Activated CD8-positive, alpha-beta T cell treated with anti-CD3 and anti-CD28 coated beads for 36 hours (primary cell): ENCODE data around the gene NOP53. TPM values are rescaled to one million over a fixed set of nuclear protein-coding genes. Genes with fewer than 3 reads are reported as not detected.

Source experiments
- ATAC-seq: fragments of 200-7000 bp; cut with Tn5 transposase; one replicate; pipeline ENCODE4 v1.10.0; 2021; ENCODE audit warnings: mild to moderate bottlenecking, moderate library complexity
- CTCF ChIA-PET: fragments of 350-600 bp; sonication (Branson Sonifier 250); formaldehyde crosslinking; loops from one replicate; lab custom pipeline; 2021; ENCODE audit warnings: antibody characterized with exemption; lab: Charles Lee
- POLR2A ChIA-PET: fragments of 350-600 bp; sonication (Branson Sonifier 250); formaldehyde crosslinking; loops from one replicate; lab custom pipeline; 2021; ENCODE audit warnings: antibody characterized with exemption; lab: Charles Lee
- DNase-seq: peaks from one replicate; pipeline ENCODE4 v3.0.0-alpha.2; 2020
- H3K27ac Mint-ChIP-seq: one replicate; pipeline ENCODE4 v1.8.0; 2021; ENCODE audit warnings: mild to moderate bottlenecking, mixed read lengths
- H3K27me3 Mint-ChIP-seq: one replicate; pipeline ENCODE4 v1.8.0; 2021; ENCODE audit warnings: mixed read lengths
- H3K36me3 Mint-ChIP-seq: one replicate; pipeline ENCODE4 v1.8.0; 2021; ENCODE audit warnings: low read depth, mixed read lengths
- H3K4me1 Mint-ChIP-seq: one replicate; pipeline ENCODE4 v1.8.0; 2021; ENCODE audit warnings: low read depth, mixed read lengths
- H3K4me3 Mint-ChIP-seq: one replicate; pipeline ENCODE4 v1.8.0; 2021; ENCODE audit warnings: mild to moderate bottlenecking, moderate library complexity, mixed read lengths
- H3K9me3 Mint-ChIP-seq: one replicate; pipeline ENCODE4 v1.8.0; 2021; ENCODE audit warnings: mixed read lengths
- intact Hi-C: fragments of 100-400 bp; cut with micrococcal nuclease; formaldehyde crosslinking; loops from one replicate; pipeline ENCODE4 v1.10.0; 2022
- total RNA-seq, 2 experiments: library from RNA; stranded (reverse); gene quantifications; one replicate each; pipeline ENCODE4 v1.2.3, GENCODE V29; 2021
- TF ChIP-seq, protein P1 (sequence below): fragments of 200-600 bp; IDR thresholded peaks from one replicate; pipeline ENCODE4 v1.8.0; 2022; ENCODE audit warnings: antibody characterized with exemption, mild to moderate bottlenecking

Gene NOP53
- total RNA-seq, 2 experiments from 2014 or later, result 300 to 301 TPM

DNA sequence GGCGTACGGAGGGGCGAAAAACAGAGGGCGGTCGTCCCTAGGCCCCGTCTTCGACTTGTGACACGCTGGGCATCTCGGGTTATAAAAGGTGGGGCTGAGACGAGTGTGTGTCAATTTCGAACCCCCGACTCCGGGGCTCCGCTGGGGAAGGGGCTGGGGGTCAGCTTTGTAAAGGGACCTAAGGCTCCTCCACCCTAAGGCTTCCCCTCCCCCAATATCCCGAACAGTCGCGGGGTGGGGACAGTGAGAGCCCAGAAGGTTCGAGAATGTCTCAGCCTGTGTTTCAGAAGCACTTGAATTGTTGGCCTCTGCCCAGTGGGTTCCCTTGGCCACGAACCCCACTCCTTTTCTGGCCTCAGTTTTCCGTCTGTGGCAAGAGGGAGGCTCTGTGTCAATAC lies 33.6 kb downstream of the NOP53 start:
- DNase-seq, result peak; percentile 26
- peaks cover 18% of the 10 kb centered on the region for H3K36me3 Mint-ChIP-seq
- intact Hi-C loops, result no loop called here
- H3K9me3 Mint-ChIP-seq, result no peaks in the 10 kb centered on the region
- TF ChIP-seq, protein P1, sequence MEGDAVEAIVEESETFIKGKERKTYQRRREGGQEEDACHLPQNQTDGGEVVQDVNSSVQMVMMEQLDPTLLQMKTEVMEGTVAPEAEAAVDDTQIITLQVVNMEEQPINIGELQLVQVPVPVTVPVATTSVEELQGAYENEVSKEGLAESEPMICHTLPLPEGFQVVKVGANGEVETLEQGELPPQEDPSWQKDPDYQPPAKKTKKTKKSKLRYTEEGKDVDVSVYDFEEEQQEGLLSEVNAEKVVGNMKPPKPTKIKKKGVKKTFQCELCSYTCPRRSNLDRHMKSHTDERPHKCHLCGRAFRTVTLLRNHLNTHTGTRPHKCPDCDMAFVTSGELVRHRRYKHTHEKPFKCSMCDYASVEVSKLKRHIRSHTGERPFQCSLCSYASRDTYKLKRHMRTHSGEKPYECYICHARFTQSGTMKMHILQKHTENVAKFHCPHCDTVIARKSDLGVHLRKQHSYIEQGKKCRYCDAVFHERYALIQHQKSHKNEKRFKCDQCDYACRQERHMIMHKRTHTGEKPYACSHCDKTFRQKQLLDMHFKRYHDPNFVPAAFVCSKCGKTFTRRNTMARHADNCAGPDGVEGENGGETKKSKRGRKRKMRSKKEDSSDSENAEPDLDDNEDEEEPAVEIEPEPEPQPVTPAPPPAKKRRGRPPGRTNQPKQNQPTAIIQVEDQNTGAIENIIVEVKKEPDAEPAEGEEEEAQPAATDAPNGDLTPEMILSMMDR, result no peak
- no peaks in the 10 kb centered on the region for H3K27me3 Mint-ChIP-seq
- ChIA-PET POLR2A (interaction anchor here (0.9 to 1.4 kb wide), 2 partner anchors 26 to 33 kb away, joined by 3 to 5 read pairs; partner anchors contain the start of gene NOP53), CTCF (no interaction called here)
- peaks cover 28% of the 10 kb centered on the region for H3K4me1 Mint-ChIP-seq
- no peak for ATAC-seq
- H3K4me3 Mint-ChIP-seq, result peak overlapping the region; percentile 96
- H3K27ac Mint-ChIP-seq, result peak overlapping the region; percentile 80

DNA sequence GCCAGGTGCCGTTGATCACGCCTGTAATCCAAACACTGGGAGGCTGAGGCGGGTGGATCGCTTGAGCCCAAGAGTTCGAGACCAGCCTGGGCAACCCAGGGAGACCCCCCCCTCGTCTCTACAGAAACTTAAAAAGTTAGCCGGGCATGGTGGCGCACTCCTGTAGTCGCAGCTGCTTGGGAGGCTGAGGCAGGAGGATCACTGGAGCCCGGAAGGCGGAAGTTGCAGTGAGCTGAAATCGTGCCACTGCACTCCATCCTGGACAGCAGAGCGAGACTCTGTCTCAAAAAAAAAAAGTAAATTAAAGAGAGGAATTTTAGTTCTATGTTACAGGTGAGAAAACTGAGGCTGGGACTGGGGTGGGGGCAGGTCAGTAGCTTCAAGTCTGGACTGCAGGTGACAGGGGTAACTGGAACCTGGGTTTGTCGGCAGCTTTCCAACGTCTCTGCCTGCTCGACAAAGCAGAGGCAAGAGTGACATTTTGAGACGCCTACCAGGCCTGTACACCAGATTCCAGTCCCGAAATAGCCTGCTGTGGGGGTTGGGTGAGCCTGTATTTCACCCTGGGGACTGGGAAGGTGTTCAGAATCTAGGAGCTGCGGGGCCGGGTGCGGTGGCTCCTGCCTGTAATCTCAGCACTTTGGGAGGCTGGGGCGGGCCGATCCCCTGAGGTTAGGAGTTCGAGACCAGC lies 34.3 kb downstream of the NOP53 start:
- Mint-ChIP-seq H3K9me3 (no peaks in the 10 kb centered on the region), H3K27me3 (no peaks in the 10 kb centered on the region), H3K36me3 (peaks cover 25% of the 10 kb centered on the region), H3K27ac (peak overlapping the region; percentile 80), H3K4me1 (peaks cover 28% of the 10 kb centered on the region), H3K4me3 (peak overlapping the region; percentile 96)
- no peak for DNase-seq
- intact Hi-C loops, result no loop called here
- ChIA-PET POLR2A (interaction anchor here (1.1 to 1.5 kb wide), 3 partner anchors 9 to 34 kb away, joined by 4 to 5 read pairs (median 4); partner anchors contain the start of gene NOP53), CTCF (interaction anchor here (0.9 kb wide), 1 partner anchor 67 kb away, joined by 3 read pairs; no protein-coding TSS in a partner anchor)
- no peak for ATAC-seq
- TF ChIP-seq, protein P1, result no peak

DNA sequence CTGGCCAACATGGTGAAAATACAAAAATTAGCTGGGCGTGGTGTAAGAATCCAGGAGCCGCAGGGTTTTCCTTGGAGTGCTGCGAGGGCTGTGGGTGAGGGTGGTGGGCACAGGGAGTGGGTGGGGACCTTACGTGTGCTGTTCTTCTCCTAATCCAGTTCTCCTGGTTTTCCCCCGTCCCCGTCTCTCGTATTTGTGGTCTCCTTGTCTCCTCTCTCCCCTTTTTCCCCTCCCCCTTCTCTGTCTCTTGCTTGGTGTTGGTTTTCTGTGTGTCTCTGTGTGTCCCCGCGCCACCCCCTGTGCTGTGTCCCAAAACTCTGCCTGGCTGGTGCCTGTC lies 34.8 kb downstream of the NOP53 start:
- TF ChIP-seq, protein P1, result no peak
- ChIA-PET CTCF (interaction anchor here (0.9 kb wide), 1 partner anchor 67 kb away, joined by 3 read pairs; no protein-coding TSS in a partner anchor), POLR2A (interaction anchor here (1.1 to 1.5 kb wide), 3 partner anchors 8 to 34 kb away, joined by 4 to 5 read pairs (median 4); partner anchors contain the start of gene NOP53)
- ATAC-seq (no peak), DNase-seq (no peak)
- Mint-ChIP-seq H3K9me3 (no peaks in the 10 kb centered on the region), H3K36me3 (peaks cover 25% of the 10 kb centered on the region), H3K4me1 (peaks cover 28% of the 10 kb centered on the region), H3K27ac (peak overlapping the region; percentile 44), H3K27me3 (no peaks in the 10 kb centered on the region), H3K4me3 (peak overlapping the region; percentile 96)
- intact Hi-C loops, result no loop called here

- no peak for DNase-seq
- peak overlapping the region; percentile 13 for H3K27ac Mint-ChIP-seq
- peaks cover 27% of the 10 kb centered on the region for H3K36me3 Mint-ChIP-seq
- POLR2A ChIA-PET, result interaction anchor here (0.6 to 1.3 kb wide), 2 partner anchors 17 to 37 kb away, joined by 3 to 5 read pairs; partner anchors contain the start of gene NOP53
- CTCF ChIA-PET, result interaction anchor here (1.3 to 3.2 kb wide), 3 partner anchors 9 to 75 kb away, joined by 5 to 12 read pairs (median 6); no protein-coding TSS in a partner anchor
- H3K4me3 Mint-ChIP-seq, result no peak overlapping the region
- intact Hi-C loops, result no loop called here
- no peaks in the 10 kb centered on the region for H3K9me3 Mint-ChIP-seq
- H3K4me1 Mint-ChIP-seq, result peaks cover 28% of the 10 kb centered on the region
- no peak for ATAC-seq
- TF ChIP-seq, protein P1, result no peak
- H3K27me3 Mint-ChIP-seq, result no peaks in the 10 kb centered on the region
Measured at GRCh38 chr19:47781590-47782262, 36.4 kb downstream of the NOP53 start.
